ENCODE data around the gene CHRNG. TPM values are rescaled to one million over a fixed set of nuclear protein-coding genes. Genes with fewer than 3 reads are reported as not detected.
A peak's percentile ranks its signal among the peaks of the same experiment; 100 is the strongest.

Gene CHRNG
- total and polyA plus RNA-seq, 8 donors, result 0.07 to 0.35 (median 0.13) TPM; not detected in 4

- H3K4me3 ChIP-seq, result no peak overlapping the region
- intact Hi-C loops (cut with DNase I), result no loop called here
- peak in 1 of 4 donors; percentile 70 for DNase-seq
Observed at GRCh38 chr2:232543928-232544631, 4.6 kb downstream of the CHRNG start.

GRCh38 chr2:232544674-232545073 is 5.2 kb downstream of the CHRNG start:
- Histone ChIP-seq H3K27me3 (peaks cover 0 to 16% of the 10 kb centered on the region in 2 donors), H3K4me1 (peaks cover 2 to 18% of the 10 kb centered on the region in 2 donors), H3K4me3 (no peak overlapping the region), H3K9me3 (no peaks in the 10 kb centered on the region), H3K27ac (no peak overlapping the region), H3K36me3 (no peaks in the 10 kb centered on the region)
- TF ChIP-seq CTCF (IDR thresholded peaks at IDR 0.05), result no peak
- intact Hi-C loops (cut with DNase I), result no loop called here
- DNase-seq (no peak), ATAC-seq (no peak)

More at GRCh38 chr2:232543928-232544631, 4.6 kb downstream of the CHRNG start:
- H3K27ac ChIP-seq, result no peak overlapping the region
- H3K9me3 ChIP-seq, result no peaks in the 10 kb centered on the region
- TF ChIP-seq CTCF (IDR thresholded peaks at IDR 0.05), result no peak
- peaks cover 0 to 22% of the 10 kb centered on the region in 2 donors for H3K27me3 ChIP-seq
- ATAC-seq, result no peak
- peaks cover 0 to 16% of the 10 kb centered on the region in 2 donors for H3K4me1 ChIP-seq
- no peaks in the 10 kb centered on the region for H3K36me3 ChIP-seq

- no peak for DNase-seq
- Histone ChIP-seq H3K36me3 (no peaks in the 10 kb centered on the region), H3K27ac (no peak overlapping the region), H3K27me3 (peaks cover 0 to 5% of the 10 kb centered on the region in 2 donors), H3K4me1 (peaks cover 3 to 20% of the 10 kb centered on the region in 2 donors), H3K4me3 (no peak overlapping the region), H3K9me3 (no peaks in the 10 kb centered on the region)
- intact Hi-C loops (cut with DNase I), result no loop called here
- no peak for TF ChIP-seq CTCF (IDR thresholded peaks at IDR 0.05)
- peak; percentile 47 for ATAC-seq
Observed at GRCh38 chr2:232545511-232546375, 6.3 kb downstream of the CHRNG start.

GRCh38 chr2:232547991-232548390 is 8.5 kb downstream of the CHRNG start:
- Histone ChIP-seq H3K36me3 (no peaks in the 10 kb centered on the region), H3K27me3 (no peaks in the 10 kb centered on the region), H3K4me3 (no peak overlapping the region), H3K27ac (no peak overlapping the region), H3K4me1 (peaks cover 9 to 38% of the 10 kb centered on the region in 2 donors), H3K9me3 (no peaks in the 10 kb centered on the region)
- DNase-seq, result no peak
- TF ChIP-seq CTCF (IDR thresholded peaks at IDR 0.05), result no peak
- intact Hi-C loops (cut with DNase I), result no loop called here
- no peak for ATAC-seq
